CD4-positive, alpha-beta T cell treated with Interleukin-10 for 1 hour (primary cell): Measurements from ENCODE around the gene LMBR1.
"Not testable (repeated sequence)": the region's sequence is repeated elsewhere in the genome, so short reads cannot be mapped to it uniquely, and the experiment has no call there.

Source experiments
- DNase-seq: peaks from one replicate; pipeline ENCODE4 v3.0.0-alpha.2; 2020

The LMBR1 gene

GRCh38 chr7:156752367-156753228 lies 140.4 kb downstream of the LMBR1 start:
- DNase-seq: no peak

- DNase-seq: no peak
These were observed 141.7 kb downstream of the LMBR1 start for GRCh38 chr7:156751319-156751718.

- DNase-seq: no peak
These were observed 145.3 kb downstream of the LMBR1 start for GRCh38 chr7:156747718-156748117.

GRCh38 chr7:156746891-156747290 lies 146.1 kb downstream of the LMBR1 start:
- no peak for DNase-seq

- DNase-seq: no peak
These were observed 153.4 kb downstream of the LMBR1 start for GRCh38 chr7:156739596-156739995.

GRCh38 chr7:156735851-156736250 lies 157.1 kb downstream of the LMBR1 start:
- no peak for DNase-seq

GRCh38 chr7:156733638-156734037 lies 159.3 kb downstream of the LMBR1 start:
- DNase-seq: no peak

GRCh38 chr7:156732091-156732625 lies 160.8 kb downstream of the LMBR1 start:
- no peak for DNase-seq

- no peak for DNase-seq
These were observed 161.3 kb downstream of the LMBR1 start for GRCh38 chr7:156731651-156732050.

GRCh38 chr7:156725936-156726335 lies 167.0 kb downstream of the LMBR1 start:
- DNase-seq: no peak

GRCh38 chr7:156725073-156725472 lies 167.9 kb downstream of the LMBR1 start:
- no peak for DNase-seq

GRCh38 chr7:156722043-156722826 lies 170.7 kb downstream of the LMBR1 start:
- no peak for DNase-seq

- DNase-seq: no peak
These were observed 189.1 kb downstream of the LMBR1 start for GRCh38 chr7:156703773-156704482.

- DNase-seq: no peak
These were observed 189.8 kb downstream of the LMBR1 start for GRCh38 chr7:156703209-156703608.

- no peak for DNase-seq
These were observed 190.6 kb downstream of the LMBR1 start for GRCh38 chr7:156702399-156702798.

- DNase-seq: not testable (repeated sequence)
These were observed 191.2 kb downstream of the LMBR1 start for GRCh38 chr7:156701787-156702186.

GRCh38 chr7:156698512-156698911 lies 194.5 kb downstream of the LMBR1 start:
- DNase-seq: not testable (repeated sequence)

GRCh38 chr7:156697283-156697682 lies 195.7 kb downstream of the LMBR1 start:
- DNase-seq: not testable (repeated sequence)

- DNase-seq: no peak
These were observed 199.4 kb downstream of the LMBR1 start for GRCh38 chr7:156693627-156694026.

- no peak for DNase-seq
These were observed 200.1 kb downstream of the LMBR1 start for GRCh38 chr7:156692849-156693248.

- no peak for DNase-seq
These were observed 201.2 kb downstream of the LMBR1 start for GRCh38 chr7:156691764-156692163.

- no peak for DNase-seq
These were observed 208.3 kb downstream of the LMBR1 start for GRCh38 chr7:156684661-156685060.

- DNase-seq: no peak
These were observed 208.7 kb downstream of the LMBR1 start for GRCh38 chr7:156684251-156684650.
